ENCODE measurements around the gene ARL6IP5. TPM values are rescaled to one million over a fixed set of nuclear protein-coding genes. Genes with fewer than 3 reads are reported as not detected.

Gene ARL6IP5
- total and polyA plus RNA-seq, 7 donors, result 36.6 to 181 (median 110) TPM

- no peak for DNase-seq
- peaks cover 0 to 5% (median 4%) of the 10 kb centered on the region in 4 donors for H3K4me1 ChIP-seq
- no peaks in the 10 kb centered on the region for H3K36me3 ChIP-seq
- no peaks in the 10 kb centered on the region for H3K27me3 ChIP-seq
- H3K27ac ChIP-seq, result no peak overlapping the region
- no peak overlapping the region for H3K4me3 ChIP-seq
- no peaks in the 10 kb centered on the region for H3K9me3 ChIP-seq
- WGBS, 2 donors, result 87 to 88% methylated on average over 1 of the region's 1 CpG
- TF ChIP-seq EP300 (IDR thresholded peaks at IDR 0.05), result no peak
- no peak for TF ChIP-seq POLR2A (IDR thresholded peaks at IDR 0.05)
- no peak for TF ChIP-seq POLR2AphosphoS5 (IDR thresholded peaks at IDR 0.05)
- TF ChIP-seq CTCF (IDR thresholded peaks at IDR 0.05), result no peak
- intact Hi-C loops (cut with DNase I), result no loop called here
Measured at GRCh38 chr3:69110941-69111546, 26.3 kb downstream of the ARL6IP5 start.

- WGBS, 2 donors, result 85 to 87% methylated on average over 3 of the region's 3 CpGs
- intact Hi-C loops (cut with DNase I), result no loop called here
- no peak for TF ChIP-seq POLR2A (IDR thresholded peaks at IDR 0.05)
- no peak for TF ChIP-seq POLR2AphosphoS5 (IDR thresholded peaks at IDR 0.05)
- TF ChIP-seq CTCF (IDR thresholded peaks at IDR 0.05), result no peak
- TF ChIP-seq EP300 (IDR thresholded peaks at IDR 0.05), result no peak
Measured at GRCh38 chr3:69113536-69113935, 28.8 kb downstream of the ARL6IP5 start.

GRCh38 chr3:69115731-69116130 is 31.0 kb downstream of the ARL6IP5 start:
- H3K27ac ChIP-seq, result no peak overlapping the region
- H3K9me3 ChIP-seq, result no peaks in the 10 kb centered on the region
- no peak for TF ChIP-seq POLR2A (IDR thresholded peaks at IDR 0.05)
- no peak for TF ChIP-seq CTCF (IDR thresholded peaks at IDR 0.05)
- no peak for TF ChIP-seq EP300 (IDR thresholded peaks at IDR 0.05)
- no peak for TF ChIP-seq POLR2AphosphoS5 (IDR thresholded peaks at IDR 0.05)
- no peak for DNase-seq
- intact Hi-C loops (cut with DNase I), result no loop called here
- 16 to 66% methylated on average over 2 of the region's 2 CpGs for WGBS, 2 donors
- H3K36me3 ChIP-seq, result no peaks in the 10 kb centered on the region
- H3K4me1 ChIP-seq, result no peaks in the 10 kb centered on the region
- H3K4me3 ChIP-seq, result no peak overlapping the region
- no peaks in the 10 kb centered on the region for H3K27me3 ChIP-seq

More at GRCh38 chr3:69113536-69113935, 28.8 kb downstream of the ARL6IP5 start:
- Histone ChIP-seq H3K27ac (no peak overlapping the region), H3K27me3 (no peaks in the 10 kb centered on the region), H3K4me3 (no peak overlapping the region), H3K36me3 (no peaks in the 10 kb centered on the region), H3K4me1 (no peaks in the 10 kb centered on the region), H3K9me3 (no peaks in the 10 kb centered on the region)
- no peak for DNase-seq

- WGBS, 2 donors, result 34 to 74% methylated on average over 4 of the region's 4 CpGs
- Histone ChIP-seq H3K4me3 (no peak overlapping the region), H3K36me3 (no peaks in the 10 kb centered on the region), H3K4me1 (no peaks in the 10 kb centered on the region), H3K9me3 (no peaks in the 10 kb centered on the region), H3K27ac (no peak overlapping the region), H3K27me3 (no peaks in the 10 kb centered on the region)
- intact Hi-C loops (cut with DNase I), result no loop called here
- no peak for DNase-seq
- TF ChIP-seq EP300 (IDR thresholded peaks at IDR 0.05), result no peak
- no peak for TF ChIP-seq POLR2A (IDR thresholded peaks at IDR 0.05)
- no peak for TF ChIP-seq POLR2AphosphoS5 (IDR thresholded peaks at IDR 0.05)
- TF ChIP-seq CTCF (IDR thresholded peaks at IDR 0.05), result no peak
Measured at GRCh38 chr3:69116162-69116561, 31.4 kb downstream of the ARL6IP5 start.

- no peak overlapping the region for H3K27ac ChIP-seq
- intact Hi-C loops (cut with DNase I), result no loop called here
- no peak for DNase-seq
- no peak overlapping the region for H3K4me3 ChIP-seq
- WGBS, 2 donors, result 19 to 72% methylated on average over 3 of the region's 3 CpGs
- no peaks in the 10 kb centered on the region for H3K27me3 ChIP-seq
- H3K36me3 ChIP-seq, result no peaks in the 10 kb centered on the region
- H3K4me1 ChIP-seq, result no peaks in the 10 kb centered on the region
- no peak for TF ChIP-seq EP300 (IDR thresholded peaks at IDR 0.05)
- no peak for TF ChIP-seq POLR2AphosphoS5 (IDR thresholded peaks at IDR 0.05)
- no peak for TF ChIP-seq CTCF (IDR thresholded peaks at IDR 0.05)
- TF ChIP-seq POLR2A (IDR thresholded peaks at IDR 0.05), result no peak
- H3K9me3 ChIP-seq, result no peaks in the 10 kb centered on the region
Measured at GRCh38 chr3:69116897-69117296, 32.2 kb downstream of the ARL6IP5 start.
